Calu3 (cell line): Measurements from ENCODE around the gene HIPK3. TPM values are rescaled to one million over a fixed set of nuclear protein-coding genes. Genes with fewer than 3 reads are reported as not detected.

Experiments used
- BruUV-seq: library from RNA; stranded (reverse); fragments of 400-500 nt; replicated peaks from 2 replicates; lab custom pipeline; 2021; lab: Mats Ljungman, UMichigan
- CTCF ChIA-PET: fragments of 300-600 bp; sonication (Branson Sonifier 250); formaldehyde crosslinking; loops from one replicate; lab custom pipeline; 2022; ENCODE audit warnings: antibody characterized with exemption; lab: Charles Lee
- DNase-seq: peaks from one replicate; pipeline ENCODE4 v3.0.0; 2022
- H3K27ac Mint-ChIP-seq: one replicate; pipeline ENCODE4 v1.8.0; 2022; ENCODE audit warnings: mixed read lengths; ENCODE audit not compliant: unreplicated experiment
- H3K27me3 Mint-ChIP-seq: one replicate; pipeline ENCODE4 v1.8.0; 2022; ENCODE audit warnings: mixed read lengths; ENCODE audit not compliant: unreplicated experiment
- H3K36me3 Mint-ChIP-seq: one replicate; pipeline ENCODE4 v1.8.0; 2022; ENCODE audit warnings: mild to moderate bottlenecking, moderate library complexity, mixed read lengths; ENCODE audit not compliant: insufficient read depth, unreplicated experiment
- H3K4me1 Mint-ChIP-seq: one replicate; pipeline ENCODE4 v1.8.0; 2022; ENCODE audit warnings: mild to moderate bottlenecking, low read depth, mixed read lengths; ENCODE audit not compliant: unreplicated experiment
- H3K4me3 Mint-ChIP-seq: one replicate; pipeline ENCODE4 v1.8.0; 2022; ENCODE audit warnings: mild to moderate bottlenecking, low read depth, moderate library complexity, mixed read lengths; ENCODE audit not compliant: unreplicated experiment
- H3K9me3 Mint-ChIP-seq: one replicate; pipeline ENCODE4 v1.8.0; 2022; ENCODE audit warnings: low read depth, mixed read lengths; ENCODE audit not compliant: unreplicated experiment
- intact Hi-C: fragments of 100-400 bp; cut with micrococcal nuclease; formaldehyde crosslinking; loops from one replicate; pipeline ENCODE4 v1.10.0; 2022; ENCODE audit not compliant: unreplicated experiment
- total RNA-seq: library from RNA; stranded (reverse); gene quantifications from 2 replicates; pipeline ENCODE4 v1.2.3, GENCODE V29; 2022
- TF ChIP-seq, protein P1 (sequence below): fragments of 200-600 bp; IDR thresholded peaks from one replicate; pipeline ENCODE4 v1.8.0; 2022; ENCODE audit warnings: antibody characterized with exemption; ENCODE audit not compliant: unreplicated experiment

HIPK3 gene
- total RNA-seq, 1 experiment from 2014 or later: 53.6 TPM

DNA sequence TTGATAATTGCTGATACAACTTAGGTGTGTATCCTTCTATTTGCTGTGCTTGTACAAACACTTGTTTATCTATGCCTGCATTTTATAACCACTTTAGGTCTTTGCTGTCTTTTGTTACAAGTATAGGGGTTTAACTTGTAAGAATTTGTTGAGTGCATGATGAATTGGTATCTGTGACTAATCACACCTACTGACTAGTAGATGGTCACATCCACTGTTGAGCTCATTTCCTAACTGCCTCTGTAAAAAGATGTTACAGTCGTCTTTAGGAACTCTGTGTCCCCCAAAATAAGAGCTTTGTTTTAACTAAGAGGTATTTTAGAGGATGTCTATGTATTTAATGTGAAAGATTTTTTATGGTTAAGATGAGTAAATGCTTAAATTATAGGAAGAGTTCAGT is 60.5 kb downstream of the HIPK3 start:
- Mint-ChIP-seq H3K27me3 (no peaks in the 10 kb centered on the region), H3K27ac (no peak overlapping the region), H3K36me3 (no peaks in the 10 kb centered on the region), H3K4me3 (no peak overlapping the region), H3K4me1 (no peaks in the 10 kb centered on the region), H3K9me3 (no peaks in the 10 kb centered on the region)
- TF ChIP-seq, protein P1, sequence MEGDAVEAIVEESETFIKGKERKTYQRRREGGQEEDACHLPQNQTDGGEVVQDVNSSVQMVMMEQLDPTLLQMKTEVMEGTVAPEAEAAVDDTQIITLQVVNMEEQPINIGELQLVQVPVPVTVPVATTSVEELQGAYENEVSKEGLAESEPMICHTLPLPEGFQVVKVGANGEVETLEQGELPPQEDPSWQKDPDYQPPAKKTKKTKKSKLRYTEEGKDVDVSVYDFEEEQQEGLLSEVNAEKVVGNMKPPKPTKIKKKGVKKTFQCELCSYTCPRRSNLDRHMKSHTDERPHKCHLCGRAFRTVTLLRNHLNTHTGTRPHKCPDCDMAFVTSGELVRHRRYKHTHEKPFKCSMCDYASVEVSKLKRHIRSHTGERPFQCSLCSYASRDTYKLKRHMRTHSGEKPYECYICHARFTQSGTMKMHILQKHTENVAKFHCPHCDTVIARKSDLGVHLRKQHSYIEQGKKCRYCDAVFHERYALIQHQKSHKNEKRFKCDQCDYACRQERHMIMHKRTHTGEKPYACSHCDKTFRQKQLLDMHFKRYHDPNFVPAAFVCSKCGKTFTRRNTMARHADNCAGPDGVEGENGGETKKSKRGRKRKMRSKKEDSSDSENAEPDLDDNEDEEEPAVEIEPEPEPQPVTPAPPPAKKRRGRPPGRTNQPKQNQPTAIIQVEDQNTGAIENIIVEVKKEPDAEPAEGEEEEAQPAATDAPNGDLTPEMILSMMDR: no peak
- CTCF ChIA-PET: no interaction called here
- no peak for DNase-seq
- no TSS peak for BruUV-seq
- intact Hi-C loops: no loop called here

DNA sequence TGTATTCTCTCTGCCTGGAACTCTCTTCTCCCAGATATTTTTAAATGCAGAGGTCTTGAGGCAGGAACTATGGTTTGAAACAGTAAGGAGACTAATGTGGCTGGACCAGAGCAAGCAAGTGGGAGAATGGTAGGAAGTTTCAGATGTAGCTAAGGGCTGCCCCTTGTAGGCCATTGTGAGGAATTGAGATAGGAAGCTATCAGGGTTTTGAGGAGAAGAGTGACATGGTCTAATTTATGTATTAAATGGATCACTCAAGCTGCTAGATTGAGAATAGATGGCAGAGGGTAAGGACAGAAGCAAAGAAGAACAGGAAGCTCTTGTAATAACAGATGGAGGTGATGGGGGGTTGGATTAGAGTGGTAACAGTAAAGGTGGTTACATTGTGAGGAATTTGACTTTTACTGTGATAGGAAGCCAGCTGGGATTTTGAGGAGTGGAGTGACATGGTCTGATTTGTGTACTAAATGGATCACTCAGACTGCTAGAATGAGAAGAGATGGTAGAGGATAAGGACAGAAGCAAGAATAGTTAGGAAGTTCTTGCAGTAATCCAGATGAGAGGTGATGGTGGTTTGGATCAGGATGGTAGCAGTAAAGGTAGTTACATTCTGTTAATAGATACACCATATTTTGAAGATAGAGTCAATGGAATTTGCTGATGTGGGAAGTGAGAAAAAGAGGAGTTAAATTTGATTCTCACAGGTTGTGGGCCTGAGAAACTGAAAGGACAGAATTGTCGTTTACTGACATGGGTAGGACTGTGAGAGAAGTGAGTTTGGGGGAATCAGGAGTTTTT is 63.0 kb downstream of the HIPK3 start:
- TF ChIP-seq, protein P1: no peak
- H3K27me3 Mint-ChIP-seq: no peaks in the 10 kb centered on the region
- intact Hi-C loops: loop anchor here (2.0 kb wide), 1 partner anchor 153 kb away; no protein-coding TSS in a partner anchor

DNA sequence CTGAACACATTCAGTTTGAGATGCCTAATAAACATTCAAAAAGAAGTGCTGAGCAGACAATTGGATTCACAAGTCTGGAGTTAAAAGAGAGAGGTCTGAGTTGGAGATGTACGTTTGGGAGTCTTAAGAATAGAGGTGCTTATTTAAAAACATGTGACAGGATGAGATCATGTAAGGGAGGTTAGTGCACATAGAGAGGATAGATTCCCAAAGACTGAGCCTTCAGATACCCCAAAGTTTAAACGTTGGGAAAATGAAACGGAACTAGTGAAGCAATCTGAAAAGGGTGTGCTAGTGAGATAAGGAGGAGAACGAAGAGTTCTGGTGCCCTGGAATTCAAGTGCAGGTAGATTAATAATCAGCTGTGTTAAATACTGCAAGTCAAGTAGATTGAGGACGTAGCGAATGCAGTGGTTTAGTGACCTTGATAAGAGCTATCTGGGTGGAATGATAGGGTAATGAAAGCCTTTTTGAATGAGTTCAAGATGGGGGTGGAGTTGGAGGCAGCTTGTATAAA is 63.7 kb downstream of the HIPK3 start:
- Mint-ChIP-seq H3K36me3 (no peaks in the 10 kb centered on the region), H3K27ac (no peak overlapping the region), H3K9me3 (no peaks in the 10 kb centered on the region), H3K4me1 (no peaks in the 10 kb centered on the region), H3K27me3 (no peaks in the 10 kb centered on the region), H3K4me3 (no peak overlapping the region)
- CTCF ChIA-PET: interaction anchor here (1.0 kb wide), 1 partner anchor 155 kb away, joined by 4 read pairs; no protein-coding TSS in a partner anchor
- TF ChIP-seq, protein P1: no peak
- no TSS peak for BruUV-seq
- intact Hi-C loops: loop anchor here (2.0 kb wide), 1 partner anchor 154 kb away; no protein-coding TSS in a partner anchor
- no peak for DNase-seq

More for the DNA sequence above, 63.0 kb downstream of the HIPK3 start:
- no peaks in the 10 kb centered on the region for H3K36me3 Mint-ChIP-seq
- no peak overlapping the region for H3K4me3 Mint-ChIP-seq
- no TSS peak for BruUV-seq
- H3K4me1 Mint-ChIP-seq: no peaks in the 10 kb centered on the region
- H3K27ac Mint-ChIP-seq: no peak overlapping the region
- no peaks in the 10 kb centered on the region for H3K9me3 Mint-ChIP-seq
- no peak for DNase-seq
- CTCF ChIA-PET: interaction anchor here (0.5 to 1.0 kb wide), 2 partner anchors 154 to 614 kb away, joined by 4 to 6 read pairs; no protein-coding TSS in a partner anchor

DNA sequence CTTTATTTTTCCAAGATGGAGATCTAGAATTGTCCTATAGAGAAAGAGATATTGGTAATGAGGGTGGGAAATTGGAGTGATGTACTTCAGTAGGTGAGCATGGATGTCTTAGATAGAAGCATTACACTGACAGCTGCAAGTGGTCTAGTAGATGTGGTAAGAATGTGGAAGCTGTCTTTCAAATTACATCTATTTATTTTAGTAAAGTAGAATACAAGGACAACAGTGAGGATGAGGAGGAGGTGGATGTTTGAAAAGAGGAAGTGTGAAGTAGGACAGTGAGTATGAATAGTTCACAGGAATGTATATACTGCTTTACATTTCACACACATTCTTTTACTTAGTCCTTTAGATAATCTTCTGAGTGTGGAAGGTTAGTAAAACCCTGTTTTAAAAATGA is 64.2 kb downstream of the HIPK3 start:
- no peak overlapping the region for H3K27ac Mint-ChIP-seq
- H3K27me3 Mint-ChIP-seq: no peaks in the 10 kb centered on the region
- no peaks in the 10 kb centered on the region for H3K36me3 Mint-ChIP-seq
- no peak for DNase-seq
- H3K9me3 Mint-ChIP-seq: no peaks in the 10 kb centered on the region
- no peaks in the 10 kb centered on the region for H3K4me1 Mint-ChIP-seq
- BruUV-seq: no TSS peak
- TF ChIP-seq, protein P1: no peak
- intact Hi-C loops: loop anchor here (2.0 kb wide), 1 partner anchor 155 kb away; no protein-coding TSS in a partner anchor
- CTCF ChIA-PET: interaction anchor here (1.0 kb wide), 1 partner anchor 156 kb away, joined by 4 read pairs; no protein-coding TSS in a partner anchor
- H3K4me3 Mint-ChIP-seq: no peak overlapping the region
